HG03457 (cell line): ENCODE results near the gene RNASE12.
"Not testable (repeated sequence)": the region's sequence is repeated elsewhere in the genome, so short reads cannot be mapped to it uniquely, and the experiment has no call there.

Source experiments
- ATAC-seq: cut with Tn5 transposase; IDR thresholded peaks from one replicate; pipeline ENCODE4 v1.9.1; 2021; ENCODE audit warnings: moderate number of reproducible peaks; ENCODE audit not compliant: unreplicated experiment

RNASE12 gene

GRCh38 chr14:20591235-20591634 lies at the start of gene RNASE12:
Gene RNASE12, minus strand, starts transcription at chr14:20591376. Its CDS starts 653 bp downstream, at chr14:20590723.
- ATAC-seq, result no peak

- peak; percentile 47 for ATAC-seq
These were observed 41.9 kb upstream of the RNASE12 start for GRCh38 chr14:20632831-20633691.

- peak; percentile 5 for ATAC-seq
These were observed 41.3 kb upstream of the RNASE12 start for GRCh38 chr14:20632448-20632830.

GRCh38 chr14:20631880-20632389 lies 40.8 kb upstream of the RNASE12 start:
- ATAC-seq, result no peak

GRCh38 chr14:20631023-20631879 lies 40.1 kb upstream of the RNASE12 start:
- ATAC-seq, result no peak

GRCh38 chr14:20630340-20631022 lies 39.3 kb upstream of the RNASE12 start:
- no peak for ATAC-seq

GRCh38 chr14:20628063-20628854 lies 37.1 kb upstream of the RNASE12 start:
- no peak for ATAC-seq

GRCh38 chr14:20627346-20628027 lies 36.3 kb upstream of the RNASE12 start:
- ATAC-seq, result no peak

- no peak for ATAC-seq
These were observed 35.1 kb upstream of the RNASE12 start for GRCh38 chr14:20626274-20626673.

- no peak for ATAC-seq
These were observed 33.4 kb upstream of the RNASE12 start for GRCh38 chr14:20624495-20625070.

GRCh38 chr14:20623798-20624197 lies 32.6 kb upstream of the RNASE12 start:
- ATAC-seq, result no peak

- ATAC-seq, result no peak
These were observed 31.7 kb upstream of the RNASE12 start for GRCh38 chr14:20622816-20623291.

- no peak for ATAC-seq
These were observed 29.8 kb upstream of the RNASE12 start for GRCh38 chr14:20620798-20621478.

- ATAC-seq, result not testable (repeated sequence)
These were observed 28.5 kb upstream of the RNASE12 start for GRCh38 chr14:20619688-20620087.

GRCh38 chr14:20618271-20618749 lies 27.1 kb upstream of the RNASE12 start:
- no peak for ATAC-seq

GRCh38 chr14:20617138-20618003 lies 26.2 kb upstream of the RNASE12 start:
- no peak for ATAC-seq

- ATAC-seq, result no peak
These were observed 24.8 kb upstream of the RNASE12 start for GRCh38 chr14:20615996-20616395.
